CD4-positive, alpha-beta T cell (primary cell): ENCODE data around the gene SCAF8. TPM values are rescaled to one million over a fixed set of nuclear protein-coding genes. Genes with fewer than 3 reads are reported as not detected.

Experiments
- ATAC-seq: fragments of 200-7000 bp; cut with Tn5 transposase; one replicate; pipeline ENCODE4 v1.10.0; 2022; ENCODE audit warnings: mild to moderate bottlenecking; ENCODE audit not compliant: poor library complexity
- CTCF ChIA-PET: fragments of 350-600 bp; sonication (Branson Sonifier 250); formaldehyde crosslinking; loops from one replicate; lab custom pipeline; 2021; ENCODE audit warnings: antibody characterized with exemption, inconsistent platforms; lab: Charles Lee
- POLR2A ChIA-PET: fragments of 350-600 bp; sonication (Branson Sonifier 250); formaldehyde crosslinking; loops from one replicate; lab custom pipeline; 2021; ENCODE audit warnings: antibody characterized with exemption, inconsistent platforms; lab: Charles Lee
- DNase-seq, 14 experiments: peaks; one replicate each; pipeline ENCODE4 v3.0.0-alpha.2; 2013 to 2020; ENCODE audit warnings: mixed read lengths in 2 of 14
- H3K27ac ChIP-seq, 2 donors: one replicate each; pipeline versions ENCODE4 v1.5.1 to v1.7.0; 2013; ENCODE audit warnings: low read length in 2 of 2, low read depth in 1 of 2, mild to moderate bottlenecking in 1 of 2
- H3K27me3 ChIP-seq, 2 experiments: 1 replicate in 1 of 2; 2 replicates in 1 of 2; pipeline versions ENCODE4 v1.6.1 to v1.7.0; 2013; ENCODE audit warnings: low read length in 2 of 2, control low read depth in 1 of 2, mild to moderate bottlenecking in 1 of 2, moderate library complexity in 1 of 2; ENCODE audit not compliant: insufficient read depth in 2 of 2, control insufficient read depth in 1 of 2
- H3K36me3 ChIP-seq: one replicate; pipeline ENCODE4 v1.6.1; 2013; ENCODE audit warnings: low read length, control low read depth; ENCODE audit not compliant: insufficient read depth
- H3K4me1 ChIP-seq: one replicate; pipeline ENCODE4 v1.6.1; 2013; ENCODE audit warnings: low read length, control low read depth; ENCODE audit not compliant: insufficient read depth
- H3K4me3 ChIP-seq: one replicate; pipeline ENCODE4 v1.5.1; 2013; ENCODE audit warnings: mild to moderate bottlenecking, low read length, moderate library complexity
- H3K9me3 ChIP-seq, 2 experiments: 1 replicate in 1 of 2; 2 replicates in 1 of 2; pipeline versions ENCODE4 v1.6.1 to v1.7.0; 2013; ENCODE audit warnings: low read length in 2 of 2, mild to moderate bottlenecking in 2 of 2, control low read depth in 1 of 2, moderate library complexity in 1 of 2; ENCODE audit not compliant: control insufficient read depth in 1 of 2, insufficient read depth in 1 of 2
- H3K27ac Mint-ChIP-seq: one replicate; pipeline ENCODE4 v1.8.0; 2020; ENCODE audit warnings: mixed read lengths
- H3K27me3 Mint-ChIP-seq: one replicate; pipeline ENCODE4 v1.8.0; 2021; ENCODE audit warnings: mixed read lengths
- H3K36me3 Mint-ChIP-seq: one replicate; pipeline ENCODE4 v1.8.0; 2021; ENCODE audit warnings: low read depth, mixed read lengths
- H3K4me1 Mint-ChIP-seq: one replicate; pipeline ENCODE4 v1.8.0; 2021; ENCODE audit warnings: low read depth, mixed read lengths
- H3K4me3 Mint-ChIP-seq: one replicate; pipeline ENCODE4 v1.8.0; 2020; ENCODE audit warnings: mild to moderate bottlenecking, mixed read lengths
- H3K9me3 Mint-ChIP-seq: one replicate; pipeline ENCODE4 v1.8.0; 2020; ENCODE audit warnings: mixed read lengths
- CTCF ChIP-seq: fragments of 200-600 bp; IDR thresholded peaks from one replicate; pipeline ENCODE4 v1.8.0; 2022; ENCODE audit warnings: antibody characterized with exemption, mild to moderate bottlenecking
- intact Hi-C, 2 experiments: fragments of 100-400 bp; cut with DNase I in 1 of 2; cut with micrococcal nuclease in 1 of 2; formaldehyde crosslinking; loops; one replicate each; pipeline versions ENCODE4 v1.15.1 to v1.9.0; 2023 to 2025; cut with DNase I, micrococcal nuclease
- total RNA-seq, 174 experiments: library from RNA in 2 of 174; stranded (reverse) in 2 of 174; gene quantifications; one replicate each; pipeline ENCODE4 v1.2.3 and lab custom pipeline; 2021 to 2026

The SCAF8 gene
- total RNA-seq, 2 experiments from 2014 or later, result 82.6 to 83.8 TPM

- Histone ChIP-seq H3K4me3 (no peak overlapping the region), H3K27ac (no peak overlapping the region), H3K36me3 (no peaks in the 10 kb centered on the region), H3K4me1 (peaks cover 3% of the 10 kb centered on the region), H3K27me3 (no peaks in the 10 kb centered on the region), H3K9me3 (no peaks in the 10 kb centered on the region)
- no peak for DNase-seq
- POLR2A ChIA-PET, result no interaction called here
- TF ChIP-seq CTCF, result no peak
- intact Hi-C loops, result no loop called here
- Mint-ChIP-seq H3K27ac (no peak overlapping the region), H3K4me3 (no peak overlapping the region), H3K9me3 (no peaks in the 10 kb centered on the region), H3K27me3 (no peaks in the 10 kb centered on the region), H3K36me3 (peaks cover 18% of the 10 kb centered on the region), H3K4me1 (peaks cover 5% of the 10 kb centered on the region)
- CTCF ChIA-PET, result interaction anchor here (0.8 kb wide), 1 partner anchor 383 kb away, joined by 3 read pairs; no protein-coding TSS in a partner anchor
- ATAC-seq, result no peak
These were observed 132.1 kb downstream of the SCAF8 start for GRCh38 chr6:154865291-154865690.

- CTCF ChIA-PET, result interaction anchor here (0.8 kb wide), 1 partner anchor 10 kb away, joined by 4 read pairs; no protein-coding TSS in a partner anchor
- no peak for ATAC-seq
- Mint-ChIP-seq H3K4me1 (peaks cover 1% of the 10 kb centered on the region), H3K27ac (no peak overlapping the region), H3K4me3 (no peak overlapping the region), H3K36me3 (peaks cover 19% of the 10 kb centered on the region), H3K27me3 (no peaks in the 10 kb centered on the region), H3K9me3 (no peaks in the 10 kb centered on the region)
- H3K27me3 ChIP-seq, result no peaks in the 10 kb centered on the region
- peaks cover 3% of the 10 kb centered on the region for H3K4me1 ChIP-seq
- H3K9me3 ChIP-seq, result no peaks in the 10 kb centered on the region
- TF ChIP-seq CTCF, result peak; percentile 71
- no peak overlapping the region for H3K27ac ChIP-seq
- H3K4me3 ChIP-seq, result no peak overlapping the region
- intact Hi-C loops, result loop anchor here (1.0 to 2.0 kb wide), 2 partner anchors 306 to 307 kb away; no protein-coding TSS in a partner anchor
- no peaks in the 10 kb centered on the region for H3K36me3 ChIP-seq
- POLR2A ChIA-PET, result interaction anchor here (0.7 kb wide), 1 partner anchor 305 kb away, joined by 3 read pairs; no protein-coding TSS in a partner anchor
- peak in 3 of 14 experiments; percentile 34 to 44 (median 41) for DNase-seq
These were observed 135.0 kb downstream of the SCAF8 start for GRCh38 chr6:154868143-154868594.

DNA sequence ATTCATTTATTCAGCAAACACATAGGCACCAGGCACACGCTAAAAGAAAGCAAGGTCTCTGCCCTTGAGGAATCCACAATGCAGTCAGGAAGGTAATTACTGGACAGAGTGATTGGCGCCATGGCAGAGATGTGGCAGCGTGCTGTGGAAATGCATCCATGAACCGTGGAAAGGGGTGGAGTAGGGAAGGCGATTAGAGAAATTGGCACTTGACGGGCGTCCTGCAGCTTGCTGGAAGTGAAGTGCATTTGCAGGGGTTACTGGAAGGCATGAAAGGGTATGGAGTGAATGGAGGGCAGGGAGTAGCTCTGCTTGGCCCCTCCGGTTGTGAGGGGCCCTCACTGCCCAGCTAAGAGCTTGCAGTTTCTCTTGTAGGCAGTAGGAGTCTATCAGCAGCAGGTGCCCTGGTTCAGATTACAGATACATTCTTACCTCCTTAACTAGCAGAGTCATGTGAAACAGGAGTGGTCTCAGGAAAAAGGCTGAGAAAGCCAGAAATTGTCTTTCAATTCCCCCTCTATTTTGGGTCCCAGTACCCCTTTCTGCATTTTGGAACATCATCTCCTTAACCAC, 139.4 kb downstream of the SCAF8 start:
- intact Hi-C loops, result no loop called here
- Mint-ChIP-seq H3K9me3 (no peaks in the 10 kb centered on the region), H3K4me1 (peaks cover 3% of the 10 kb centered on the region), H3K27me3 (no peaks in the 10 kb centered on the region), H3K36me3 (peaks cover 35% of the 10 kb centered on the region), H3K4me3 (no peak overlapping the region), H3K27ac (no peak overlapping the region)
- Histone ChIP-seq H3K4me3 (no peak overlapping the region), H3K36me3 (no peaks in the 10 kb centered on the region), H3K27me3 (no peaks in the 10 kb centered on the region), H3K4me1 (no peaks in the 10 kb centered on the region), H3K9me3 (no peaks in the 10 kb centered on the region), H3K27ac (no peak overlapping the region)
- no peak for TF ChIP-seq CTCF
- ChIA-PET POLR2A (no interaction called here), CTCF (no interaction called here)
- ATAC-seq (no peak), DNase-seq (no peak)
